H1 (cell line): ENCODE measurements around the gene OLFM2. TPM values are rescaled to one million over a fixed set of nuclear protein-coding genes. Genes with fewer than 3 reads are reported as not detected.
A peak's percentile ranks its signal among the peaks of the same experiment; 100 is the strongest.

Experiments
- CTCF ChIA-PET: fragments of 300-600 bp; sonication (Branson Sonifier 250); formaldehyde crosslinking; loops from one replicate; lab custom pipeline; 2021; ENCODE audit not compliant: partially characterized antibody; lab: Charles Lee
- POLR2A ChIA-PET: fragments of 300-600 bp; sonication (Branson Sonifier 250); formaldehyde crosslinking; loops from one replicate; lab custom pipeline; 2021; ENCODE audit warnings: inconsistent platforms; ENCODE audit not compliant: partially characterized antibody; lab: Charles Lee
- DNase-seq, 2 experiments: peaks; one replicate each; pipeline versions ENCODE4 v3.0.0 to v3.0.0-alpha.2; 2010 to 2022; ENCODE audit warnings: low spot score in 2 of 2, low read depth in 1 of 2, mixed read lengths in 1 of 2
- FAIRE-seq: peaks from 2 replicates; lab custom pipeline; 2011; peaks lifted over from hg19 to GRCh38; lab: Jason Lieb, UNC
- H2AFZ ChIP-seq: 2 replicates; pipeline ENCODE4 v1.8.1; 2012; ENCODE audit warnings: low read length, inconsistent platforms
- H2AK5ac ChIP-seq: 2 replicates; pipeline ENCODE4 v1.6.1; 2013; ENCODE audit warnings: low read depth, low read length
- H2BK120ac ChIP-seq: replicated peaks from 2 replicates; pipeline ENCODE3; 2013; ENCODE audit warnings: low read depth, low read length, inconsistent platforms
- H2BK12ac ChIP-seq: 2 replicates; pipeline ENCODE4 v1.6.1; 2013; ENCODE audit warnings: low read depth, low read length
- H2BK15ac ChIP-seq: 2 replicates; pipeline ENCODE4 v1.6.1; 2013; ENCODE audit warnings: low read length
- H2BK20ac ChIP-seq: 2 replicates; pipeline ENCODE4 v1.6.1; 2013; ENCODE audit warnings: low read length
- H2BK5ac ChIP-seq: 2 replicates; pipeline ENCODE4 v1.6.1; 2013; ENCODE audit warnings: low read depth, low read length
- H3K14ac ChIP-seq: 2 replicates; pipeline ENCODE4 v1.6.1; 2013; ENCODE audit warnings: inconsistent platforms; ENCODE audit not compliant: insufficient read length
- H3K18ac ChIP-seq: 2 replicates; pipeline ENCODE4 v1.6.1; 2013; ENCODE audit warnings: low read length; ENCODE audit errors: extremely low read depth
- H3K23ac ChIP-seq: 2 replicates; pipeline ENCODE4 v1.6.1; 2013; ENCODE audit warnings: inconsistent platforms; ENCODE audit not compliant: insufficient read length
- H3K23me2 ChIP-seq: 2 replicates; pipeline ENCODE4 v1.6.1; 2013; ENCODE audit warnings: low read depth, low read length
- H3K27ac ChIP-seq: 2 replicates; pipeline ENCODE4 v1.6.1; 2011; ENCODE audit warnings: low read depth, low read length, inconsistent platforms
- H3K27me3 ChIP-seq, 4 experiments: replicated peaks in 1 of 4; 1 replicate in 1 of 4; 2 replicates in 3 of 4; pipeline versions ENCODE4 v1.6.1 to v1.8.1; 2011 to 2013; ENCODE audit warnings: low read length in 3 of 4, mild to moderate bottlenecking in 3 of 4, inconsistent platforms in 2 of 4, mixed read lengths in 2 of 4, moderate library complexity in 1 of 4; ENCODE audit not compliant: control insufficient read depth in 3 of 4, insufficient read depth in 3 of 4; ENCODE audit errors: extremely low read depth in 1 of 4
- H3K36me3 ChIP-seq, 4 experiments: 2 replicates each; pipeline versions ENCODE4 v1.6.1 to v1.8.1; 2011 to 2013; ENCODE audit warnings: mild to moderate bottlenecking in 4 of 4, low read length in 3 of 4, moderate library complexity in 2 of 4, control low read depth in 1 of 4, inconsistent platforms in 1 of 4; ENCODE audit not compliant: insufficient read depth in 4 of 4, control insufficient read depth in 2 of 4
- H3K4ac ChIP-seq: replicated peaks from 2 replicates; pipeline ENCODE3; 2013; ENCODE audit warnings: low read length, low read depth, mixed read lengths, inconsistent platforms; ENCODE audit not compliant: insufficient read length
- H3K4me1 ChIP-seq, 4 experiments: replicated peaks in 1 of 4; 1 replicate in 1 of 4; 2 replicates in 3 of 4; pipeline versions ENCODE4 v1.6.1 to v1.8.1; 2011 to 2013; ENCODE audit warnings: low read length in 3 of 4, inconsistent platforms in 2 of 4, mixed read lengths in 1 of 4; ENCODE audit not compliant: insufficient read depth in 4 of 4, control insufficient read depth in 3 of 4
- H3K4me2 ChIP-seq, 2 experiments: 2 replicates each; pipeline versions ENCODE4 v1.6.1 to v1.8.1; 2011 to 2013; ENCODE audit warnings: low read depth in 2 of 2, low read length in 2 of 2, control low read depth in 1 of 2, inconsistent platforms in 1 of 2, mild to moderate bottlenecking in 1 of 2; ENCODE audit not compliant: insufficient read depth in 1 of 2
- H3K4me3 ChIP-seq, 4 experiments: fragments of 200-600, 300-600 bp in 1 of 4; sonication (generic), shearing (Covaris generic), sonication (Bioruptor Twin) in 1 of 4; 2 replicates each; pipeline versions ENCODE4 v1.5.1 to v1.8.1; 2011 to 2016; ENCODE audit warnings: low read length in 4 of 4, low read depth in 3 of 4, control low read depth in 2 of 4, inconsistent platforms in 2 of 4, mild to moderate bottlenecking in 2 of 4, mixed read lengths in 1 of 4, moderate library complexity in 1 of 4; ENCODE audit not compliant: insufficient read depth in 2 of 4; ENCODE audit errors: extremely low read depth in 1 of 4
- H3K56ac ChIP-seq: replicated peaks from 2 replicates; pipeline ENCODE3; 2013; ENCODE audit warnings: low read depth, mild to moderate bottlenecking, mixed read lengths, low read length, inconsistent platforms; ENCODE audit not compliant: insufficient read length
- H3K79me1 ChIP-seq: 2 replicates; pipeline ENCODE4 v1.6.1; 2013; ENCODE audit warnings: low read depth, low read length, control low read depth
- H3K79me2 ChIP-seq, 2 experiments: 2 replicates each; pipeline versions ENCODE4 v1.6.1 to v1.8.1; 2012 to 2013; ENCODE audit warnings: low read length in 2 of 2, mild to moderate bottlenecking in 2 of 2, inconsistent platforms in 1 of 2; ENCODE audit not compliant: insufficient read depth in 2 of 2, control insufficient read depth in 1 of 2
- H3K9ac ChIP-seq, 4 experiments: replicated peaks in 1 of 4; 1 replicate in 1 of 4; 2 replicates in 3 of 4; pipeline versions ENCODE4 v1.6.1 to v1.8.1; 2011 to 2013; ENCODE audit warnings: low read depth in 3 of 4, low read length in 3 of 4, control low read depth in 2 of 4, mild to moderate bottlenecking in 2 of 4, moderate library complexity in 2 of 4, inconsistent platforms in 1 of 4; ENCODE audit errors: extremely low read depth in 1 of 4
- H3K9me3 ChIP-seq, 2 experiments: 2 replicates each; pipeline versions ENCODE4 v1.6.1 to v1.8.1; 2012 to 2013; ENCODE audit warnings: mild to moderate bottlenecking in 2 of 2, moderate library complexity in 2 of 2, control low read depth in 1 of 2, inconsistent platforms in 1 of 2, low read depth in 1 of 2, low read length in 1 of 2, mixed read lengths in 1 of 2; ENCODE audit not compliant: insufficient read depth in 2 of 2
- H4K20me1 ChIP-seq, 2 experiments: replicated peaks in 1 of 2; 2 replicates each; pipeline versions ENCODE3 to v1.8.1; 2011 to 2013; ENCODE audit warnings: inconsistent platforms in 2 of 2, low read length in 2 of 2, mild to moderate bottlenecking in 1 of 2; ENCODE audit not compliant: insufficient read depth in 2 of 2, control insufficient read depth in 1 of 2
- H4K5ac ChIP-seq: 2 replicates; pipeline ENCODE4 v1.6.1; 2013; ENCODE audit warnings: low read length, low read depth, mixed read lengths, inconsistent platforms; ENCODE audit not compliant: insufficient read length
- H4K8ac ChIP-seq: 2 replicates; pipeline ENCODE4 v1.8.0; 2013; ENCODE audit warnings: mild to moderate bottlenecking, moderate library complexity, low read length, inconsistent platforms; ENCODE audit not compliant: insufficient read depth; ENCODE audit errors: extremely low read depth
- H4K91ac ChIP-seq: replicated peaks from 2 replicates; pipeline ENCODE3; 2013; ENCODE audit warnings: low read length, mixed read lengths, inconsistent platforms; ENCODE audit not compliant: insufficient read length
- BACH1 ChIP-seq: IDR thresholded peaks from 2 replicates; pipeline ENCODE4 v1.6.1; 2012; ENCODE audit warnings: low read length, improper control_type of control experiment
- EP300 ChIP-seq, 2 experiments: IDR thresholded peaks; 1 replicate in 1 of 2; 2 replicates in 1 of 2; pipeline ENCODE4 v1.6.1; 2011 to 2012; ENCODE audit warnings: low read depth in 2 of 2, low read length in 2 of 2, mild to moderate bottlenecking in 2 of 2, borderline replicate concordance in 1 of 2, inconsistent platforms in 1 of 2, moderate library complexity in 1 of 2
- GABPA ChIP-seq: IDR thresholded peaks from 2 replicates; pipeline ENCODE4 v1.6.1; 2011; ENCODE audit warnings: mild to moderate bottlenecking, low read length, moderate library complexity, borderline replicate concordance; ENCODE audit not compliant: insufficient read depth
- JUND ChIP-seq: IDR thresholded peaks from 2 replicates; pipeline ENCODE4 v1.6.1; 2011; ENCODE audit warnings: mild to moderate bottlenecking, improper control_type of control experiment, low read length
- RXRA ChIP-seq: IDR thresholded peaks from 2 replicates; pipeline ENCODE4 v1.6.1; 2011; ENCODE audit warnings: low read depth, mild to moderate bottlenecking, low read length, moderate library complexity; ENCODE audit not compliant: insufficient read depth
- TBP ChIP-seq: IDR thresholded peaks from 2 replicates; pipeline ENCODE4 v1.6.1; 2011; ENCODE audit warnings: low read depth, low read length, improper control_type of control experiment
- YY1 ChIP-seq: IDR thresholded peaks from 2 replicates; pipeline ENCODE4 v1.6.1; 2011; ENCODE audit warnings: low read depth, mild to moderate bottlenecking, low read length
- WGBS, 2 experiments: shearing (Covaris generic) in 1 of 2; methylation state at CpG; one replicate each; pipeline versions ENCODE4 v1.1.6 to v1.1.7; 2013 to 2015; ENCODE audit warnings: low lambda C conversion rate in 2 of 2, mixed read lengths in 2 of 2, inconsistent platforms in 1 of 2, low coverage in 1 of 2, missing lambda C conversion rate in 1 of 2; ENCODE audit not compliant: insufficient replicate concordance in 2 of 2, insufficient coverage in 1 of 2, insufficient read length in 1 of 2; ENCODE audit errors: extremely low coverage in 1 of 2, missing lambda C conversion rate in 1 of 2; 5-methylcytosine and 5-hydroxymethylcytosine counted together
- polyA plus RNA-seq, 7 experiments: library from polyadenylated mRNA; depleted of rRNA in 3 of 7; stranded (reverse) in 5 of 7; unstranded in 2 of 7; fragments of >200 nt in 5 of 7; fragments of 200-250 nt in 2 of 7; gene quantifications; 1 replicate in 5 of 7; 2 replicates in 1 of 7; 4 replicates in 1 of 7; pipeline versions ENCODE4 v1.2.1 to v1.2.3, GENCODE V29; 2011 to 2013; ENCODE audit warnings: missing spikeins in 2 of 7, mixed read lengths in 2 of 7
- total RNA-seq: library from RNA; stranded (reverse); fragmentation: NEBNext Ultra II Directional; extraction: Animal tissue kit (Norgen Biotek cat#: 25700); gene quantifications from 2 replicates; pipeline ENCODE4 v1.2.1, GENCODE V29; 2021
- TF ChIP-seq, protein P1 (sequence below): IDR thresholded peaks from 2 replicates; pipeline ENCODE4 v1.6.1; 2012; ENCODE audit warnings: low read length, inconsistent platforms
- TF ChIP-seq, protein P2 (sequence below), 3 experiments: IDR thresholded peaks; 1 replicate in 2 of 3; 2 replicates in 1 of 3; pipeline versions ENCODE4 v1.5.1 to v1.6.1; 2011; ENCODE audit warnings: low read length in 3 of 3, mild to moderate bottlenecking in 3 of 3, inconsistent platforms in 2 of 3, low read depth in 1 of 3, moderate library complexity in 1 of 3; ENCODE audit not compliant: insufficient read depth in 1 of 3; ENCODE audit errors: control extremely low read depth in 1 of 3

The OLFM2 gene
- total and polyA plus RNA-seq, 2 of the 8 experiments (the other 6 are each of a cell fraction or from before 2014, with no cell fraction given): 68.2 to 151 TPM

DNA sequence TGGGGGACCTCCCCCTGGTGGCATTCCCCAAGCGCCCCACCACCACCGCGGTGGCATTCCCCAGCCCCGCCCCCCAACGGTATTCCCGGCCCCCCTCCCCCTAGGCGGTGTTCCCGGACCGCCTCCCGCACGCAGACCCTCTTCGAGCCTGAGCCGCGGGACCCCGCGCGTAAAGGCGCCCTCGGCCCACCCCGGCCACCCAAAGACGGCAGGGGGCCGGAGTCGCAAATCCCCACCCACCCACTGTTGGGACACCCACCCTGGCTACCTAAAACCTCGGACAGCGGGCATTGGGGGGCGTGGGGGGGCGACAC, 22.4 kb downstream of the OLFM2 start:
- Histone ChIP-seq H4K91ac (no peak overlapping the region), H4K20me1 (peaks cover 21 to 36% of the 10 kb centered on the region in 2 experiments), H3K9ac (peak overlapping the region in 2 of 4 experiments; percentile 21 to 47; a peak in 4 of 7 replicates), H2BK15ac (no peak overlapping the region), H3K23me2 (peaks cover 10% of the 10 kb centered on the region; the same call in 1 of the 2 replicates), H3K9me3 (no peaks in the 10 kb centered on the region), H3K23ac (no peak overlapping the region), H4K5ac (no peak overlapping the region), H3K56ac (no peak overlapping the region), H2AFZ (no peak overlapping the region), H3K79me1 (peaks cover 19% of the 10 kb centered on the region), H2BK5ac (0 out of 2 replicates have a peak overlapping the region, but pooled peaks have one; percentile 66), H2BK12ac (no peak overlapping the region), H3K14ac (no peak overlapping the region), H3K4me3 (peak overlapping the region; percentile 37 to 78 (median 42)), H3K27me3 (peaks cover 0 to 9% (median 2%) of the 10 kb centered on the region in 4 experiments; a peak in 4 of 7 replicates), H3K27ac (no peak overlapping the region), H2BK120ac (no peak overlapping the region), H3K4me2 (peak overlapping the region; percentile 67 to 97), H3K79me2 (peaks cover 6 to 38% of the 10 kb centered on the region in 2 experiments; a peak in 3 of 4 replicates), H2BK20ac (no peak overlapping the region), H3K4me1 (peaks cover 0 to 13% (median 5%) of the 10 kb centered on the region in 4 experiments; a peak in 6 of 7 replicates), H3K36me3 (no peaks in the 10 kb centered on the region; a peak in 1 of 8 replicates), H3K4ac (no peak overlapping the region), H4K8ac (peak overlapping the region; percentile 45; the same call in 1 of the 2 replicates), H3K18ac (no peak overlapping the region; the same call in 1 of the 2 replicates), H2AK5ac (peak overlapping the region; percentile 86; the same call in 1 of the 2 replicates)
- WGBS, 2 experiments: 1% methylated on average over 8 of the region's 27 CpGs; no CpG with 5 or more reads in 1 of the 2 experiments
- no peak for DNase-seq
- no peak for FAIRE-seq
- ChIA-PET CTCF (interaction anchor here (1.2 kb wide), 1 partner anchor 29 kb away, joined by 3 read pairs; no protein-coding TSS in a partner anchor), POLR2A (interaction anchor here (0.6 to 1.0 kb wide), 2 partner anchors 10 kb away, joined by 3 to 6 read pairs; no protein-coding TSS in a partner anchor)
- TF ChIP-seq, protein P1, sequence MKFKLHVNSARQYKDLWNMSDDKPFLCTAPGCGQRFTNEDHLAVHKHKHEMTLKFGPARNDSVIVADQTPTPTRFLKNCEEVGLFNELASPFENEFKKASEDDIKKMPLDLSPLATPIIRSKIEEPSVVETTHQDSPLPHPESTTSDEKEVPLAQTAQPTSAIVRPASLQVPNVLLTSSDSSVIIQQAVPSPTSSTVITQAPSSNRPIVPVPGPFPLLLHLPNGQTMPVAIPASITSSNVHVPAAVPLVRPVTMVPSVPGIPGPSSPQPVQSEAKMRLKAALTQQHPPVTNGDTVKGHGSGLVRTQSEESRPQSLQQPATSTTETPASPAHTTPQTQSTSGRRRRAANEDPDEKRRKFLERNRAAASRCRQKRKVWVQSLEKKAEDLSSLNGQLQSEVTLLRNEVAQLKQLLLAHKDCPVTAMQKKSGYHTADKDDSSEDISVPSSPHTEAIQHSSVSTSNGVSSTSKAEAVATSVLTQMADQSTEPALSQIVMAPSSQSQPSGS: no peak
- TF ChIP-seq BACH1 (no peak), GABPA (no peak), EP300 (IDR thresholded peaks at IDR 0.05; ENCODE audit: borderline replicate concordance in 1 of 2, low read depth in 2 of 2, low read length in 2 of 2) (no peak), JUND (no peak), TBP (no peak), YY1 (no peak), RXRA (no peak)
- TF ChIP-seq, protein P2, sequence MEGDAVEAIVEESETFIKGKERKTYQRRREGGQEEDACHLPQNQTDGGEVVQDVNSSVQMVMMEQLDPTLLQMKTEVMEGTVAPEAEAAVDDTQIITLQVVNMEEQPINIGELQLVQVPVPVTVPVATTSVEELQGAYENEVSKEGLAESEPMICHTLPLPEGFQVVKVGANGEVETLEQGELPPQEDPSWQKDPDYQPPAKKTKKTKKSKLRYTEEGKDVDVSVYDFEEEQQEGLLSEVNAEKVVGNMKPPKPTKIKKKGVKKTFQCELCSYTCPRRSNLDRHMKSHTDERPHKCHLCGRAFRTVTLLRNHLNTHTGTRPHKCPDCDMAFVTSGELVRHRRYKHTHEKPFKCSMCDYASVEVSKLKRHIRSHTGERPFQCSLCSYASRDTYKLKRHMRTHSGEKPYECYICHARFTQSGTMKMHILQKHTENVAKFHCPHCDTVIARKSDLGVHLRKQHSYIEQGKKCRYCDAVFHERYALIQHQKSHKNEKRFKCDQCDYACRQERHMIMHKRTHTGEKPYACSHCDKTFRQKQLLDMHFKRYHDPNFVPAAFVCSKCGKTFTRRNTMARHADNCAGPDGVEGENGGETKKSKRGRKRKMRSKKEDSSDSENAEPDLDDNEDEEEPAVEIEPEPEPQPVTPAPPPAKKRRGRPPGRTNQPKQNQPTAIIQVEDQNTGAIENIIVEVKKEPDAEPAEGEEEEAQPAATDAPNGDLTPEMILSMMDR (IDR thresholded peaks at IDR 0.05; ENCODE audit: control extremely low read depth in 1 of 3, insufficient read depth in 1 of 3, low read depth in 1 of 3, low read length in 3 of 3): no peak
